ENCODE measurements around the gene GXYLT1. TPM values are rescaled to one million over a fixed set of nuclear protein-coding genes. Genes with fewer than 3 reads are reported as not detected.

The GXYLT1 gene
- total RNA-seq, 3 donors from 2014 or later: 12.8 to 19.3 (median 18.0) TPM

- intact Hi-C loops (cut with DNase I; ENCODE audit: low total_unique reads): no loop called here
These were observed 9.3 kb downstream of the GXYLT1 start for GRCh38 chr12:42135259-42135814.

GRCh38 chr12:42130672-42131402 lies 13.8 kb downstream of the GXYLT1 start:
- Histone ChIP-seq H3K4me1 (peaks cover 0 to 6% of the 10 kb centered on the region in 2 donors), H3K9me3 (no peaks in the 10 kb centered on the region), H3K4me3 (peak overlapping the region in 1 of 3 donors; percentile 14), H3K27ac (no peak overlapping the region), H3K36me3 (no peaks in the 10 kb centered on the region), H3K27me3 (no peaks in the 10 kb centered on the region)
- intact Hi-C loops (cut with DNase I; ENCODE audit: low total_unique reads): no loop called here
- peak in 1 of 2 donors; percentile 50 for DNase-seq (ENCODE audit: low spot score in 2 of 2)
- TF ChIP-seq POLR2AphosphoS5 (IDR thresholded peaks at IDR 0.05) (no peak), POLR2A (IDR thresholded peaks at IDR 0.05) (no peak), CTCF (IDR thresholded peaks at IDR 0.05) (no peak)

More at GRCh38 chr12:42135259-42135814, 9.3 kb downstream of the GXYLT1 start:
- Histone ChIP-seq H3K9me3 (no peaks in the 10 kb centered on the region), H3K36me3 (no peaks in the 10 kb centered on the region), H3K27ac (no peak overlapping the region), H3K4me1 (peaks cover 0 to 3% of the 10 kb centered on the region in 2 donors), H3K27me3 (no peaks in the 10 kb centered on the region), H3K4me3 (no peak overlapping the region)
- TF ChIP-seq POLR2AphosphoS5 (IDR thresholded peaks at IDR 0.05) (no peak), CTCF (IDR thresholded peaks at IDR 0.05) (no peak), POLR2A (IDR thresholded peaks at IDR 0.05) (no peak)
- no peak for DNase-seq (ENCODE audit: low spot score in 2 of 2)

- no peak overlapping the region for H3K4me3 ChIP-seq
- DNase-seq (ENCODE audit: low spot score in 2 of 2): no peak
- TF ChIP-seq CTCF (IDR thresholded peaks at IDR 0.05) (peak; percentile 40 to 87 (median 78)), POLR2AphosphoS5 (IDR thresholded peaks at IDR 0.05) (no peak), POLR2A (IDR thresholded peaks at IDR 0.05) (no peak)
These were observed 15.0 kb downstream of the GXYLT1 start for GRCh38 chr12:42129595-42130204.

GRCh38 chr12:42128888-42129287 lies 15.8 kb downstream of the GXYLT1 start:
- intact Hi-C loops (cut with DNase I; ENCODE audit: low total_unique reads): no loop called here
- H3K4me1 ChIP-seq: peaks cover 0 to 6% of the 10 kb centered on the region in 2 donors
- no peak for DNase-seq (ENCODE audit: low spot score in 2 of 2)
- H3K36me3 ChIP-seq: no peaks in the 10 kb centered on the region
- no peaks in the 10 kb centered on the region for H3K27me3 ChIP-seq
- H3K27ac ChIP-seq: no peak overlapping the region
- TF ChIP-seq POLR2AphosphoS5 (IDR thresholded peaks at IDR 0.05): no peak
- TF ChIP-seq CTCF (IDR thresholded peaks at IDR 0.05): no peak
- H3K9me3 ChIP-seq: no peaks in the 10 kb centered on the region
- no peak overlapping the region for H3K4me3 ChIP-seq

More at GRCh38 chr12:42129595-42130204, 15.0 kb downstream of the GXYLT1 start:
- Histone ChIP-seq H3K9me3 (no peaks in the 10 kb centered on the region), H3K27me3 (no peaks in the 10 kb centered on the region), H3K36me3 (no peaks in the 10 kb centered on the region), H3K4me1 (peaks cover 0 to 6% of the 10 kb centered on the region in 2 donors), H3K27ac (no peak overlapping the region)
- intact Hi-C loops (cut with DNase I; ENCODE audit: low total_unique reads): no loop called here

- TF ChIP-seq POLR2AphosphoS5 (IDR thresholded peaks at IDR 0.05) (no peak), CTCF (IDR thresholded peaks at IDR 0.05) (no peak)
- Histone ChIP-seq H3K4me3 (no peak overlapping the region), H3K27ac (no peak overlapping the region), H3K27me3 (no peaks in the 10 kb centered on the region), H3K36me3 (no peaks in the 10 kb centered on the region), H3K4me1 (peaks cover 0 to 6% of the 10 kb centered on the region in 2 donors), H3K9me3 (no peaks in the 10 kb centered on the region)
- intact Hi-C loops (cut with DNase I; ENCODE audit: low total_unique reads): no loop called here
- no peak for DNase-seq (ENCODE audit: low spot score in 2 of 2)
These were observed 16.3 kb downstream of the GXYLT1 start for GRCh38 chr12:42128327-42128726.

Data from breast epithelium (tissue), 4 donors.